ENCODE data around the gene SCAF4.

Gene SCAF4

GRCh38 chr21:31710586-31710985 is 21.3 kb downstream of the SCAF4 start:
- no peak for DNase-seq

- no peak for DNase-seq
Measured at GRCh38 chr21:31708541-31708940, 23.4 kb downstream of the SCAF4 start.

- DNase-seq: no peak
Measured at GRCh38 chr21:31707499-31707898, 24.4 kb downstream of the SCAF4 start.

GRCh38 chr21:31706562-31706961 is 25.4 kb downstream of the SCAF4 start:
- no peak for DNase-seq

GRCh38 chr21:31700040-31700439 is 31.9 kb downstream of the SCAF4 start:
- DNase-seq: no peak

GRCh38 chr21:31698461-31698860 is 33.5 kb downstream of the SCAF4 start:
- DNase-seq: no peak

- no peak for DNase-seq
Measured at GRCh38 chr21:31696424-31696823, 35.5 kb downstream of the SCAF4 start.

GRCh38 chr21:31693222-31693621 is 38.7 kb downstream of the SCAF4 start:
- DNase-seq: no peak

GRCh38 chr21:31688603-31689368 is 43.1 kb downstream of the SCAF4 start:
- no peak for DNase-seq

- DNase-seq: no peak
Measured at GRCh38 chr21:31687108-31687507, 44.8 kb downstream of the SCAF4 start.

- no peak for DNase-seq
Measured at GRCh38 chr21:31686272-31686915, 45.5 kb downstream of the SCAF4 start.

- DNase-seq: no peak
Measured at GRCh38 chr21:31684918-31685317, 47.0 kb downstream of the SCAF4 start.

GRCh38 chr21:31683029-31683428 is 48.9 kb downstream of the SCAF4 start:
- no peak for DNase-seq

- DNase-seq: no peak
Measured at GRCh38 chr21:31682620-31683019, 49.3 kb downstream of the SCAF4 start.

GRCh38 chr21:31678478-31678877 is 53.4 kb downstream of the SCAF4 start:
- no peak for DNase-seq

GRCh38 chr21:31677047-31677446 is 54.9 kb downstream of the SCAF4 start:
- no peak for DNase-seq

GRCh38 chr21:31675960-31676359 is 56.0 kb downstream of the SCAF4 start:
- DNase-seq: no peak

- DNase-seq: no peak
Measured at GRCh38 chr21:31675318-31675717, 56.6 kb downstream of the SCAF4 start.

GRCh38 chr21:31673321-31673912 is 58.5 kb downstream of the SCAF4 start:
- DNase-seq: no peak

- no peak for DNase-seq
Measured at GRCh38 chr21:31671931-31672330, 60.0 kb downstream of the SCAF4 start.

- DNase-seq: no peak
Measured at GRCh38 chr21:31671146-31671716, 60.7 kb downstream of the SCAF4 start.

GRCh38 chr21:31670070-31670469 is 61.8 kb downstream of the SCAF4 start:
- no peak for DNase-seq

GRCh38 chr21:31668651-31669491 is 63.0 kb downstream of the SCAF4 start:
- DNase-seq: no peak

Measured in stimulated activated CD4-positive, alpha-beta T cell treated with anti-CD3 and anti-CD28 coated beads, Interleukin-12 subunit alpha, Interleukin-12 subunit beta, amount 100 ng/mL, for 4 hours (primary cell).